Measurements from ENCODE around the gene CNIH2.

- no peak for TF ChIP-seq CTCF (conservative IDR thresholded peaks at IDR 0.05 in 1 of 2, IDR thresholded peaks at IDR 0.05 in 1 of 2; ENCODE audit: extremely low read depth in 1 of 2, insufficient read depth in 1 of 2, low read depth in 1 of 2, low read length in 2 of 2)
- TF ChIP-seq EZH2 (IDR thresholded peaks at IDR 0.05; ENCODE audit: borderline replicate concordance, low read length): no peak
Measured at GRCh38 chr11:66272596-66272995, 5.4 kb upstream of the CNIH2 start.
